Measurements from ENCODE around the gene EBF3.

The EBF3 gene

DNA sequence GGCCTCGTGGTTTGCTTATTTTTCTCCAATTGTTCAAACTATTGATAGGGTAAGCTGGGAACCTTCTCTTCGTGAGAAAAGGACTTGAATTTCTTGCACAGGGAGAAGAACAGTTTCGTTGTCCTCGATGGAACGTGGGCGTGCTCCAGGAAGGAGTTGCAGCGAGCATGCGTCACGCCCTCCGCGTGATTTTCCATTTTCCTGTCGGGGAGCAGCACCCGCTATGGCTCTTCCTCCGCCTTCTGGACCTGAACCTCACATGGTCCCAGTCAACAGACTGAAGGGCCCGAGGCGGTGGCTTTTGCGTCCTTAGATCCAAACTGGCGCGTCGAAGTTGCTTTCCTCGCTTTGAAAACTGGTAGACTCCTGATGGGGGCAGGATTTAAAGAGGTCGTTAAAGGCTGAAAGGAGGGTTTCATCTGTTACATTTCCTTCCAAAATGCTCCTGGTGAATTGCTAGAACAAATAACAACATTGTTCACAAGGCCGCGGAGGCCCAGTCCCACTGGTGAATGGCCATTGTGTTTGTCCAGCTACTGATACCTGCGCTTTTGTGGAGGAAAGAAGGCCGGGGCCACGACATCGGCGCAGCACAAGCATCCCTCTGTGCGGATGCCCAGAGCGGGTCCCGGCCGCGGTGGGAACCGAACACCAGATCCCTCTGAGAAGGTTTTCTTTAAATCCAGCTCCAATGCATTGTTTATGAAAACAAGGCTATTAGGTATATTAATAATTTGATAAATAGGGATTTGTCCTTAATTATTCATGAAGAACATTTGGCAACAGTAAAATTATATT lies 75.9 kb downstream of the EBF3 start:
- no peak for DNase-seq

DNA sequence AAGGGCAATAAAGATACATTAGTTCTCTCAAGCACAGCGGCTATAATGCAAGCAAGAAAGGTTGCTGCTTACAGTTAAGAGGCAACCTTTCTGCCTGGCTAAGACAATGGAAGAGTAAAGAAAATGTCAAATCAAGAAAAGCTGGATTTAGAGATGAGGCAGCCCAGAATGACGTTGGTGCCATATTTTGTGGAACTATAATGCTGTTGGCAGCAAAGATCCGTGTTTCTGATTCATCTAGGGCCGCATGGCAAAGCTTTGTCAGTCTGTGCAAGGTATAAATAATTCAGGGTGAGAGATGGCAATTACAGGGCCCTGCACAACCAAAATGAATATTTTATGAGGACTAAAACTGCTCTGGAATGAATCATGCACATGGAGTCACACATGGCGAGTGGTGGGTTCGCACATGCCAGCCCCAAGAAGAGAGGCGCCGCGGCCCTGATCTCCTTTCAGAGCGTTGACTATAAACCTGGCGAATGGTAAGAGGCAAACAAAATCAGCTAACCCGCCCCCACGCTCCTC lies 76.6 kb downstream of the EBF3 start:
- no peak for DNase-seq

DNA sequence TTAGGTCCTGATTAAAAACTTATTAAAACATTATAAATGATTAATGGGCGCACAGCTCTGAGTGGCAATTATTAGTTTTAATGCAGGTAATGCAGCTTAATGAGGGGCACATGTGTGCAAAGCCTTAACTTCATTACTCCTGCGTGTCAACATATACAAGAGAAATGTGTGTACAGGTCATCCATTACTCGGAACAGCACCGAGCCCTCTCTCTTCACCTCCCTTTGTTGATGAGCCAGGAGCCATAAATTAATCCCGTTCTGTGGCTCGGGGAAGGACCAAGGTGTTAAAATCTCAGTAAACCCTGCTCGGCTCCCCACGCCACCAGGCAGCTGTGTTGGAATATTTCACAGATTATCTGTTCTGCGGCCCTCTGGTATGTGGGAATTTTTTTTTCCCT lies 77.8 kb downstream of the EBF3 start:
- DNase-seq = no peak

DNA sequence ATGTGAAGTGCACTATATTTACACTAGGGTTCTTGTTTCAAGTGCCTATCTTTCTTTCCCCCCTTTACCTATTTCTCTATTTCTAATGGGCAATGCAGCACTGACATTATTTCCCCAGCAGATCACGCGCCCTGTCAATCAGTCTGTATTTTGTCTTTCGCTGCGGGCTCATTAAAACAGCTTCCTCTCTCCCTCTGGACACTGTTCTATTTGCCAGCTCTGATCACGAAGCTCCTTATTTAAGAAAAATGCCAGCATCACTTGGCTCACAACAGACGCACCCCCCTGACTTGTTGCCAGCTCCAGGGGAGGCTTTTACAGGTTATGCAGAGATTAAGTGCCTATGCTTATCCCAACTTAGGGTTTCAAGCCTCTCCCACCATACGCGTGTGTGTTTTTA lies 78.5 kb downstream of the EBF3 start:
- DNase-seq = no peak

DNA sequence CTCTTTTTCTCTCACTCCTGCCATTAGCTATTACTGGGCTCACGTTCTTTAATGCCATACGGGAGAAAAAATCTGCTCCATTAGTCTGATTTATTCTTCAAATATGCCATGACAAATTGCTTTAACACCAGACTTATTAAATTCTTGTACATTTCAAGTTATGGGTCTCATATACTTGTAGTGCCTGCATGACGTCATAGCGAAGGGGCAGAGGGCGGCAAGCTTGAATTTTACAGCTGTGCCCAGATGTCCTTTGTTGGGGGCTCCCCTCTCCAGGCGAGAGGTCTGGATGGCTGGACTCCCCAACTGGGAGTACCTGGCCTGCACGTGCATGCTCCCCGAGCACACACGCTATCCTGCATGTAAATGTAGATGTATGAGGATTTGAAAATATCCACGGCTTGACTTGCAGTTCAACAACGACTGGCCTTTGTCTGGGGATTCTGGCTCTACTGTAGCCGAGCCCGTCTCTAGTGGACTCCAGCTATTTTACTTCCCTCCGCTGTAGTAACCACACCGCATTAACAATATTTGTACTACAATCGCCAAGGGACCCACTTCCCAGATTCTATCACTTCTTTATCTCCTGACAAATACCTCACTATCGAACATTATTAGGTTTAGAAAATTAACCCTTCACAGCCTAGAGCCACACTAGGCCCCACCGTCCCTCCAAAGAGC lies 79.5 kb downstream of the EBF3 start:
- no peak for DNase-seq

DNA sequence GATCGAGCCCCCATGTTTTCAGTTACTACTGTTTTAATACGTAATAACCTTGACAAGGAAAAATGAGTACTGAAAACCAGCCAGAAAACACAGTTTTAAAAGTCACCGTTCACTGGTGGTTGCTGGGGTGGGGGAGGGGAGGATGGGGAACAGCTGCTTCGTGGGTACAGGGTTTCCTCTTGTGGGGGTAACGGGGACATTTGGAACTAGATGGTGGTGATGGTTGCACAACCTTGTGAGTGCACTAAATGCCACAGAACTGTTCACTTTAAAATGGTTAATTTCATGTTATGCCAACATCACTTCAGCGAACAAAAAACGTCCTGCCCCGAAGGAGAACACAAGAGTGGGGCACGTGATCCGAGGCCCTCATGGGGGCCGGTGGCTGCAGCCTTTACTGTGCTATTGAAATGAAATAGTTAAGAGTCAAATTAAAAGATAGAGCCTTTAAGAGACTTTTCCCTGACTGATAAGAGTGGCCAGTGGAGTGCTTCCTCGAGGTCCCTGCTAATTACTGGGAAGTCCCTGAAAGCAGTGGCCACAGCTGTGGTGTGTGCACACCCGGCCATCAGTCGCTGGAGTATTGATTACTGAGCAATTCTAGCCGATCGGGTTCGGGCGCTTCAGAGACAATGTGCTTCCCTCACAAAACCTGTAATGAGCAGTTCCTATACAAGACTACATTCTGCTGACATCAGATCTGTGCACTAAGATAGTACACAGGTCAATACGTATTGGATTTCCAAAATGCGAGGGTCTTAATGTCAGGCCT lies 80.3 kb downstream of the EBF3 start:
- DNase-seq = no peak

DNA sequence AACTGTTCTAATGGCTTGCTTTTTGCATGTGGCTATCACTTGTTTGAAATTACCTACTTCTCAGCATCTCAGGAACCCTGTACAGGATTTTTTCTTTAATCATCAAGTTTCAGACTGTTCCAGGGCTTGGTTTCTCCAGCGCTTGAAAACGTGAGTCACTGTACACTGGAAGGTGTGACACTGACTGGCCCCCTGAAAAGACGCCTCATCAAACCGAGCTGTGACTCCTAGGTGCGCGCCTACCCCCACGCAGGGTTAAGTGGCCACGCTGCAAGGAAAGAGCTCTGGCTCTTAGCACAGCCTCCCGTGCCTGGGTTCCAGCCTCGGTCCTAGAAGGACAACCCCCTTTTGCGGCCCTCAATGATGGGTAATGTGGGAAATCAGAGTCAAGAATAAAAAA lies 81.0 kb downstream of the EBF3 start:
- no peak for DNase-seq

DNA sequence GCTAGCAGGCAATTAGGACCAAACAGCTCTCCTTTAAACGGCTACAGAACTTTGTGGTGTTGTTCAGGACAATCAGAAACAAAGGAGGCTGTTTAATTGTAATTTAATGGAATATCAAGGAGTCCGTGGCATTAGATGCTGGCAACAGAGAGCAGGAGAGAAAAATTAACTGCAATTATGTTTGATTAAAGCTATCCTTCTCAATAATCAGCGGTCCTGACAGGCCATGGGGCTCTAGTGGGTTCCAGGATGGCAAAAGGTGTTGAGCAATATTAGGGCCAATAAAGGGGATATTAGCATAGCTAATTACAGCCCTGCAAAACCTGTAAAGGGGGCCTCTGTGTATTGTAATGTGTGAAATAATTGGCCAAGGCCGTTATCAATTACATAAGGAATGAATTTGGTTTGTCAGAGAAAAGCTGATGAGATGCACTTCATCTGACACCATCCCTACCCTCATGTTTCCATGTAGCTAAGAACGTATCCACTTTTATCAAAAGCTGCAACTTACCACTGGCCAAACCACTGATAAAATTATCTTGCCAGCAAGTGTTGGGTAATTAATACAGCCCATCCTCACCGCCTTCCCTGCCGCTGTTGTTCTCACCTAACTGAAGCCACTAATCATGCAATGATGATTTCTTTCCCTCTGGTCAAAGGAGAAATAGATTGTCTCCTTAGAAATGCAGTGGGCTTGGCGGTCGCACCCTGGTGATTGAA lies 81.6 kb downstream of the EBF3 start:
- DNase-seq = no peak

DNA sequence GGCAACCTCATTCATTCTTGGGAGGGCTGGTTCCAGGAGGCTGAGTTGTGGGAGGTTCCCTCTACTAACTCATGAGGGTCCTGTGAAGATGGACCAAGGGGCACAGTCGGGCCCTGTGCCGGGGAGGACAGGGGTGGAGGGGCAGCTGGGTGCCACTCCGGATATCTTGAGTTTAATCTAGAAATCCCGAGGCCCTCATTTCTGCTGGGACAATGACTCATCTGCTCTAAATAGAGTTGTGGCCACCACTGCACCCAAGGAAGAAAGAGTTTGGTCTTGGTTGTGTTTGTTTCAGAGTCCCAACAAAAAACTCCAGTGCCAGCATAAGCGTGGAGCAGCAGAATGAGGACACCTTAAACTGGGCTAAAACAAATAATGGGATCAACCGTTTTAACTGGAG lies 82.4 kb downstream of the EBF3 start:
- no peak for DNase-seq

DNA sequence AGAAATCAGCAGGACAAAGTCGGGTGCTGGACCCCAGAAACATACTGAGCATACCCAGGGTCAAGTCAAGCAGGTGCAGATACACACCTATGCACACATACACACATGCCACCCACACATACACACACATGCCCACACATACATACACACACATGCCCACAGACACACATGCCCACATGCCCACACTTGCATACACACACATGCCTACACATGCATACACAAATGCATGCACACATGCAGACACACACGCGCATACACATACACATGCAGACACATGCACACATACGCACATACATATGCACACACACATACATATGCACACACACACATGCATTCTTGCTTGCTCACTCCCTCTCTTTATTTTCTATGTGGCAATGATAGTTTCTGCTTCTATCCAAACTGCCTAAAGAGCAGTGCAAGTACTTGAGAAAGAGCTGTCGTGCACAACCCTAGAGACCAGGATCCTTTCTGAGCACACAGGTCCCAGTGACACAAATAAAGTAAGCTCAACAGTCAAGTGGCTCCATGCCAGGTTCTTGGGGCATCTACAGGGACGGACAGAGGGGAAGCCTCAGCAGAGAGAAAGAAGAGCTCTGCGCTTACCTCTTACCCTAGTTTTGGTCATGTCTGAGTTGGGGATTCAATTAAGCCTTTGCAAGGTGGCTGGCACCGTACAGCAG lies 83.7 kb downstream of the EBF3 start:
- no peak for DNase-seq

DNA sequence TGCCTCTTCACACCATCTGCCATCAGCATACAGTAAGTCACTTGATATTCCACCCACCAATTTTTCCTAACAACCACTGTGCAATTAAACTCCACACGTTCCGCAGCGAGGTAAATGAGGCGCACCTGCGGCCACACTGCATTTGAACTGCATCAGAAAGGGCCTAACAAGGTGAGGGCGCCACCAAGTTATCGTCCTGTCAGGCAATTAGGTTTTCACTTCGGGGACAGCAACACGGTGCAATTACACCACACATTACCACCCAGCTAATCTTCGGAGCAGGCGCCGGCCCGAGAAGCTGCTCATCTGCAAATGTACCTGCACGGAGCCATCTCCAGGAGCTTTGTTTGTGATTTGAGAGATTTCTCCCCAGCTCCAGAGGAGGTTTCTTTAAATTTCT lies 84.4 kb downstream of the EBF3 start:
- no peak for DNase-seq

DNA sequence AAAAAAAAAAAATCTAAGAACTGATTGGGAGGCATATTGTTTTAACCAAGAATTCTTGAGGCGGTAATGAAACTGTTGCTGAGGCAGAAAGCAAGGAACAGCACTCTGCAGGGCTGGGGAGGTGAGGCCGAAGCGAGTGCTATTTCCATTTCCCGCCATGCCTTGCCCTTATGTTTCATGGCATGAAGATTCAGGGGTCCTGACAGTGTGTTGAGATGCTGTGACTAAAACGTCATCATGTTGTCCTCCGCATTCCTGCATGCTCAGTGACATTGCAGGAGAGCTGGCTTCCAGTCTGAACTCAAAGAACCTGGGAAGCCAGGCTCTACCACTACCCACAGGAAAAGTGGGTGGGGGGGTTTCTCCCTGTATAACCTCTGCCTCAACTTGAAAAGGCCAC lies 85.2 kb downstream of the EBF3 start:
- DNase-seq = no peak

DNA sequence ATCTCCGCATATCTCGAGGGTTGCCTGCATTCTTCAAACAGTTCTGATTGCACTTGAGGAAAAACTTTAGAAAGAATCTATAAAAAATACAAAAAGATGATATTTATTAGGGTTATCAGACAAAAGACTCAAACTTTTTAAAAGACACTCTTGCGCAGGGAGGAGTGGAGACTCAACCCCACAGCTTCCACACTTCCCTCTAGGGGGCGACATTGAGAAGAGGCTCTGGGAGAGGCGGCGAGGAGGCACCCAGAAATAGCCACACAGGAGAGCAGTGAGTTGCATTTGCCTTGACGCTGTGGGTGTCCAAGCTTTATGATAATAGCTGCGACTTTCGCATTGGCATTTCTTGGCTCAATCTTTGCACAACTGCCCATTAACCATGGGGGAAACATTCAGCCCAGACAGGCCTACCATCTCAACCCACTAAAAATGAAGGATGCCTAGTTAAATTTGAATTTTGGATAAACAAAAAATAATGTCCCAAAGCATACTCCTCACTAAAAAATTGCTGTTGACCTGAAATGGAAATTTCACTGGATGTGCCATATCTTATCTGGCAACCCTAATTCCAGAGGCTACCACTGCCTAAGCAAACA lies 86.2 kb downstream of the EBF3 start:
- DNase-seq = no peak

DNA sequence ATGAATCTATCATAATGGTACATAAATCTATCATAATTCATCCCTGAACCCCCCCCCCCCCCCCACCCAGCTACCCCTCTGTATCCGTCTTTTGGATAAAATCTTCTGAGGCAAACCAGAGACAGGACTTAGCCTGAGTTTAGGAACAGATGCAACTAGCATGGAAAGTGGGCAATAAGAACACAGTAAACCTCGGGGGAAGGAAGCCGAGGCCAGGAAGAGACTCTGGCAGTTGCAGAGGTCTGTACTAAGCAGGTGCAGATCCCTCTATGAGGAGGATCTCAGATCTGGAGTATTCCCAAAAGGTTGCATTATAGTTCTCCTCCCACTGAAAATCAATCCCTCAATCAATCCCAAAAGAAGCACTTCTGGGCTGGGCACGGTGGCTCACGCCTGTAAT lies 87.2 kb downstream of the EBF3 start:
- DNase-seq = no peak

DNA sequence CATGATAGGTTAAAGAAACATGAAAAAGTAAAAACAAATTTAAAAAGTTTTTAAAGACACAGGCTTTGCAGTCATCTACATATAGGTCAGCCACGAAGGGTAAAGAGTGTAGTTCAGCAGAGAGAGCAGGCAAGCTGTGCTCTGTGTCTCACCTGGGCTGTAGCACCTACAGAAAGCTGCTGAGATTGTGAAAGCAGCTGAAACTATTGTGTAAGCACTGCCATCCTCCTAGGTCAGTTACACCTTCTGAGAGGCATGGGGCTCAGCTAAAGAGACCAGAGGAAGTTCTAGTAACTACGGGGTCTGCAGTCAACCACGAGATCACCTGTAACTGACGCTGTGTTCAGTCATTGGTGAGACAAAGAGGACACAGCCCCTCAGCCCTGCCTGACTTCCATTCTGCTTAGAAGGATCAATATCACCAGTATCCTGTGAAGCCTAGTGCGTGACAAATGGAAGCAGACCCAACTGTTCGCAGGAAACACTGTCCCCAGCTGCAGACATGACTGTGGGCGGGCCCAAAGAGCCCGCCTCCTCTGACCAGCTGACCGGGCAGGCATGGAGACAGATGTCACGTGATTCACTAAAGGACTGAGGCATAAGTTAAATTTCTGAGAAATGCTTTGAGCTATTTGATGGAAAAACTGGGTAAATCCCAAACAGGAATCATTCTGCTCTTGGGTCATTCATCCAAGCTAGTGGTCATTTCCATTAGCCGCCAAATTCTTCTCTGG lies 87.9 kb downstream of the EBF3 start:
- DNase-seq = no peak

DNA sequence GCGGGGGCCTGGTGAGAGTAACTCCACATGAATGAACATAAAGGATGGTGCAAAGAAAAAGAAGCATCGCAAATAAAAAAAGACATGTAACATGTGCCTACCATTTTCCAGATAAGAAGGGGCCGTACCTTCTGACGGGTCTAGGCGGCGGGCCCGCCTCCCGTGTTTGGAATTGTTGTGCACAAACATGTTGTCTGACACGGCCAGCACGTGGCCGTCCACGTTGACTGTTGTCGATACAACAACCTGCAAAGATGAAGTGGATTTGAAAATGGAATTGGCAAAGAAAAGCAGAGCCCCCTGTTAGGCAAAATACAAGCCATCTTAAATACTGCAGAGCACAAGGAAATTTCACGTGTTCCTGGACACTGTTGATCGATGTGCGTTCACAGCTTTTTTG lies 90.7 kb downstream of the EBF3 start:
- no peak for DNase-seq

DNA sequence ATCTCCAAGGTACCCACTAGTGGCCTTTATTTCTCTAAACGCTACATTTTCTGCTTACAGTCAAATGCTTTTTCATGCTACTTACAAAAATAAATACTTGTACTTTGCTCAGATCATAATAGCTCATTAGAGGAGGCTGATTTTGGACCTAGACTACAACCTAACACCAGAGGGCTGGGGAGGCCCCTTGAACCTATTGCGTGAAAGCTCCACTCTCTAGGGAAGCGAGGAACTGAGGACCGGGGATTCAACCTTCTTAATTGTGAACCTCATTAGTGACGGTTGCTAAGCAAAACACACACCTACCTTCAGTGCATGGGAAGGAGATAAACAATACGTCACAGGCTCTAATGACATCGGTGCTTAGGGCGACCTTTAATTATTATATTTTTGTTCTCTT lies 92.1 kb downstream of the EBF3 start:
- DNase-seq = no peak

DNA sequence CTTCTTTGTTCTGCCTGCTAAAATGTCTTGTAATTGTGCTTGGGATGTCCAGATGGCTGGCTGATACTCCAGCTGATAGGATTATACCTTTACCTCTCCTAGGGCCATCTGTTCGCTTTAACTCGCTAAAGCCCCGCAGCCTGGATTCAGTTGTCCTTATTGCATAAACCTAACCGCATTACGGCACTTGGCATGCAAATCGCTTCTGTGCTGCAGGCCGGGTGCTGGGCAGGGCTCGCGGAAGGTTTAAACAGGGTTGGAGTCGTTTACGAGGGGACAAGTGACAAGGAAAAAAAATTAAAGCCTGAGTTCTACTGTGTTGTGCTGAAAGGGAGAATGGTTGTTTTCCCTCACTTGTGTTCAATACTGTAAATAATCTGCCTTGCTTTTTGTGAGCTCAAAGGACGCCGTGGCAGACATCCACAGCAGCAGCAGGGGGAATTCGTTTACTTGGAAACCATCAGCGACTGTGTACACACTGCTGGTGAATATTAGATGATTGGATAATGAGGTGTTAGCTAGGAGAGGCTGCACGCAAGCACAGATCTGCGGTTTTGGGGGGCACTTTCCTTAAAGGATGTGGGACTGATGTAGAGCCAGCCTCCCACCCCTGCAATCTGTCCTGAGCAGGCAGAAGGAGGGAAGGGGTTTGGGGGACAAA lies 93.0 kb downstream of the EBF3 start:
- DNase-seq = no peak

DNA sequence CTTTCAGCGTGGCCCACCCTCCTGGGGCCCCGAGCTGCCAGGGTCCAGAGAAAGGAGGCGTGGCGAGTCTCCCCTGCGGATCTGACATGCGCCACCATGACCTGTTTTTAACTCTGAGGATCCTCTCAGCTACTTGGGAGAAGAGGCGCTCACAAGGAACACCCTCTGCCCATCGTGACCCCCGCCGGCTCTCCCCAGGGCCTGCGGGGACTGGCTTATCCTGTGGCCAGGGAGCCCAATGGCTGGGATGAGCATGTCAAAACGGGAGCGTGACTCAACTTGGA lies 93.7 kb downstream of the EBF3 start:
- no peak for DNase-seq

DNA sequence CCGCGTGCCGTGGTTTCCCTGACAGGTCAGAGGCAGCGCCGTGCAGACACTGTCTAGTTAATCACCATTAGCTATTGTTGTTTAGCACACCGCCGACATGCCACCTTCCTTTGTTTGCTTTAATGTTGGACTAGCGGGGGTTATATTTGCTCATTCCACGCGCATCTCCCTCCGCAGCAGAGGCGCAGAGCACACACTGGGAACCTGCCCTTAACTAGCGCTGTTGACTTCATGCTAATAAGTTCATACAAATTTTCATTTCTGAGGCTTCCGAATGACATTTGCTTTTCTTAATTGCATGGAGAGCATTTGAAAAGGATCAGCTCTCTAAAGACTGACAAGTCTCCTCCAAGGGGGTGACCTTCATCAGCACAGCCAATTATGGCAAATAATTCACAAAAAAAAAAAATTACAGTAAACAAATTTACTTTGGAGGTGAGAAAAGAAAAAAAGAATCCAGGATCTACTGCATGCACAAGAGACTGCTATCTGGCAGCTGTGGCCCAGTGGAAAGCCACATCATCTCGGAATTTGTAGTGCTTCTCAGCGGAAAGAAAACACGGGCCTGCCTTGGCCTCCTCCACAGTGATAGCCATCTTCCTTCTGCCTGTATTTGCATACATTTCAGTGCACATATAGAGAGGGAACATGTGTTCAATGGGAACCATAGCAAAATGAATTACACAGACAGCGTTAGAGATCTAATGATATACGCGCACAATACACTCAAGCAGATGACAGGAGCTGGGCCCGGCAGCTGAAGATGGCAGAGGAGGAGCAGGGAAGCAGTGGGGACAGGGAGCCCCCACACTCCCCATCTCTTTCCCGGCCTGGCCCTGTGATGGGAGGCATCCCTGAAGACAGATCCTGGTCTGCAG lies 94.2 kb downstream of the EBF3 start:
- DNase-seq = no peak
